Epithelial cell of proximal tubule (primary cell): ENCODE measurements around the gene ADAMTSL5. TPM values are rescaled to one million over a fixed set of nuclear protein-coding genes. Genes with fewer than 3 reads are reported as not detected.
"Not testable (repeated sequence)": the region's sequence is repeated elsewhere in the genome, so short reads cannot be mapped to it uniquely, and the experiment has no call there.

Experiments
- DNase-seq: peaks from one replicate; pipeline ENCODE4 v3.0.0-alpha.2; 2011; ENCODE audit warnings: low read depth
- H3K4me3 ChIP-seq: 2 replicates; pipeline ENCODE4 v1.5.1; 2011; ENCODE audit warnings: low read depth, mild to moderate bottlenecking, low read length
- total RNA-seq: library from RNA; depleted of rRNA; stranded (reverse); fragments of >200 nt; gene quantifications from 2 replicates; pipeline ENCODE4 v1.2.3, GENCODE V29; 2015
- TF ChIP-seq, protein P1 (sequence below): conservative IDR thresholded peaks from 2 replicates; pipeline ENCODE4 v1.5.1; 2012; ENCODE audit warnings: low read depth, mild to moderate bottlenecking, low read length

ADAMTSL5 gene
- total RNA-seq, 1 donor from 2014 or later, result 0.23 TPM

- TF ChIP-seq, protein P1, sequence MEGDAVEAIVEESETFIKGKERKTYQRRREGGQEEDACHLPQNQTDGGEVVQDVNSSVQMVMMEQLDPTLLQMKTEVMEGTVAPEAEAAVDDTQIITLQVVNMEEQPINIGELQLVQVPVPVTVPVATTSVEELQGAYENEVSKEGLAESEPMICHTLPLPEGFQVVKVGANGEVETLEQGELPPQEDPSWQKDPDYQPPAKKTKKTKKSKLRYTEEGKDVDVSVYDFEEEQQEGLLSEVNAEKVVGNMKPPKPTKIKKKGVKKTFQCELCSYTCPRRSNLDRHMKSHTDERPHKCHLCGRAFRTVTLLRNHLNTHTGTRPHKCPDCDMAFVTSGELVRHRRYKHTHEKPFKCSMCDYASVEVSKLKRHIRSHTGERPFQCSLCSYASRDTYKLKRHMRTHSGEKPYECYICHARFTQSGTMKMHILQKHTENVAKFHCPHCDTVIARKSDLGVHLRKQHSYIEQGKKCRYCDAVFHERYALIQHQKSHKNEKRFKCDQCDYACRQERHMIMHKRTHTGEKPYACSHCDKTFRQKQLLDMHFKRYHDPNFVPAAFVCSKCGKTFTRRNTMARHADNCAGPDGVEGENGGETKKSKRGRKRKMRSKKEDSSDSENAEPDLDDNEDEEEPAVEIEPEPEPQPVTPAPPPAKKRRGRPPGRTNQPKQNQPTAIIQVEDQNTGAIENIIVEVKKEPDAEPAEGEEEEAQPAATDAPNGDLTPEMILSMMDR, result no peak
- no peak for DNase-seq
- no peak overlapping the region for H3K4me3 ChIP-seq
Measured at GRCh38 chr19:1505991-1506881, 6.6 kb downstream of the ADAMTSL5 start.

GRCh38 chr19:1505012-1505411 is 7.8 kb downstream of the ADAMTSL5 start:
- no peak for DNase-seq
- TF ChIP-seq, protein P1, result no peak

GRCh38 chr19:1503925-1504773 is 8.7 kb downstream of the ADAMTSL5 start:
- TF ChIP-seq, protein P1, result no peak
- no peak overlapping the region for H3K4me3 ChIP-seq
- no peak for DNase-seq

More at GRCh38 chr19:1505012-1505411, 7.8 kb downstream of the ADAMTSL5 start:
- H3K4me3 ChIP-seq, result no peak overlapping the region

DNA sequence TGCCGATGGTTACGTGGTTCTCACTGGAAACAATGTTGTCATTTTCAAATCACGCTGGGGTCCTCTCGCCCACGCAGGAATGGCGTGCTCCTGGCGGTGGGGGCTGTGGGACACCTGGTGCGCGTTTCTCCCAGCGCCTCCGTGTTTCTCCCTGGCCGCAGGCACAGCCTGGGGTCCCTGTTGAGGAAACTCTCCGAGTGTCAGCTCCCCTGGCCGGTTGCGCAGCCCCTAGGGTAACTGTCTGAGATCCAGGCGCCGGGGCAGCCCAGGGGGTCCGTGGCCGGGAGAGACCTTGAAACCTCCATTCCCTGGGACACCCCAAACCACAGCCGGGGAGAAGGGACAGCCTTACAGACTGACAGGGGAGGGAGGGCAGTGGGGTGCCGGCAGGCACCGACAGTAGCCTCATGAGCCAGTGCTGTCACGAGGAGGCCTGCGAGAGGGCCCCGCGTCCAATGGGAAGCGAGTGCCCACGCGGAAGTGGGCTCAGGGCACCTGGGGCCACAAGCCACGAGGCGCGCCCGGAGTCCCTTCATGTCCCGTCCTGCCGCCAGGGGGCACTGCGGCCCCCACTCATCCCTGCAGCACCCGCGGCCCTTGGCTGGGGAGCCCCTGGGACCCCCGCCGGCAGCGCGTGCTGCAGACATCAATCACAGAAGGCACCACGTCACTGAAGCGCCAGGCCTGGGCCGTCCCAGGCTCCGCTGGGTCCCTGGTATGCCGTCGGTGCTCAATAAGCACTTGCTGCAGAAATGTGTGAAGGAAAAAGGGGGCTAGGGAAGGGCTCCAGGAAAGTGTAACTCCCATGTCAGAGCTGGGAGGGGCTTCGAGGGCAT is 9.5 kb downstream of the ADAMTSL5 start:
- TF ChIP-seq, protein P1, result peak; percentile 69
- no peak for DNase-seq
- H3K4me3 ChIP-seq, result peak overlapping the region; percentile 6

DNA sequence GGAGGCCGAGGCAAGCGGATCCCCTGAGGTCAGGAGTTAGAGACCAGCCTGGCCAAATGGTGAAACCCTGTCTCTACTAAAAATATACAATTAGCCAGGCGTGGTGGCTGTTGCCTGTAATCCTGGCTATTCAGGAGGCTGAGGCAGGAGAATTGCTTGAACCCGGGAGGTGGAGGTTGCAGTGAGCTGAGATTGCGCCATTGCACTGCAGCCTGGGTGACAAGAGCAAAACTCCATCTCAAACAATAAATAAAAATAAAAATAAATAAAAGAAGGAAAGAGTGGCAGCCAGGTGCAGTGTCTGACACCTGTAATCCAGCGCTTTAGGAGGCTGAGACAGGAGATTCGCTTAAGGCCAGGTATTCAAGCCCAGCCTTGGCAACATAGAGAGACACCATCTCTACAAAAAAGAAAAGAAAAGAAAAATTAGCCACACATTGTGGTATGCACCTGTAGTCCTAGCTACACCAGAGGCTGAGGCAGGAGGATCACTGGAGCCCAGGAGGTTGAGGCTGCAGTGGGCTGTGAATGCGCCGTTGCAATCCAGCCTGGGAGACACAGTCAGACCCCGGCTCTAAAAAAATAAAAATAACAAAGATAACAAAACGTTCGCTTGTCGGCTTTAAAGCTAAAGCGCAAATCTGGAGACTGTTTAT is 10.3 kb downstream of the ADAMTSL5 start:
- TF ChIP-seq, protein P1, result no peak
- DNase-seq, result no peak
- H3K4me3 ChIP-seq, result no peak overlapping the region

- peak; percentile 23 for DNase-seq
Measured at GRCh38 chr19:1501200-1501595, 11.6 kb downstream of the ADAMTSL5 start.

GRCh38 chr19:1499231-1499630 is 13.6 kb downstream of the ADAMTSL5 start:
- not testable (repeated sequence) for H3K4me3 ChIP-seq, DNase-seq

More at GRCh38 chr19:1501200-1501595, 11.6 kb downstream of the ADAMTSL5 start:
- TF ChIP-seq, protein P1, result no peak
- no peak overlapping the region for H3K4me3 ChIP-seq
